GDM1 (cell line): ENCODE data around the gene EMC10.

Source experiments
- DNase-seq: peaks from one replicate; lab custom pipeline; 2025; lab: John Stamatoyannopoulos, UW

Gene EMC10

DNA sequence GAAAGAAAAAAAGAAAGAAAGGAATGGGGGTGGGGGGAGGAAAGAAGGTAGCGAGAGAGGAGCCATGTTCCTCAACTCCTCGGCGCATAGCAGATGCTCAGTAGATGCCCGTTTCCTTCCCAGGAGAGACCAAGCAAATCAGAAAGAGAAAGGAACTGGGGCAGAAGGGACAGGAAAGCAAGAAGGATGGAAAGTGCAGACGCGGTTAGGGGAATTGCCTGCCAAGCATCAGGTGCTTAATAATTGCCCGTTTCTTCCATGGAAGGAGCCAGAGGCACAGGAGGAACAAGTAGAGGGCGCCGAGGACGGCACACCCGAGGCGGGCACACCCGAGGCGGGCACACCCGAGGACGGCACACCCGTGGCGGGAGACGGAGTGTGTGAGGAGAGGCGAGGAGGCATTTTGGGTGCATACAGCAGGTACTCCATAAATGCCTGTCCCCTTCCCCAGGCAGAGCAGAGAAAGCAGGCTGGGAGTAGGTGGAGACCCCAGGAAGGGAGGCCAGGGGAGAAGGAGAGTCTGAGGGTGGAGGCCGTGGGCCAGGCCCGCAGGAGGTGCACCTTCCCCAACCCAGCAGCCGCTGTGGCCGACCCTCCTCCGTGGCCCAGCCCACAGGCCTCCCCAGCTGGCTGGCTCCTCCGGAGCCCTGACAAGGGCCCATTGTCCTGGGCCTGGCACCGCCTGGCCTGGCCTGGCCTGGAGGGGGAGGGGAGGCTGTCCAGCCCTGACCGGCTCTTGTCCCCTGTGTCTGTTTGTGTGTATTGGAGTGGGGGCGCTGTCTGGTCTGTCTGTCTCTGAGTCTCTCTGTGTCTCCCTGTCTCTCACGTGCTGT lies 20.1 kb downstream of the EMC10 start:
- no peak for DNase-seq

DNA sequence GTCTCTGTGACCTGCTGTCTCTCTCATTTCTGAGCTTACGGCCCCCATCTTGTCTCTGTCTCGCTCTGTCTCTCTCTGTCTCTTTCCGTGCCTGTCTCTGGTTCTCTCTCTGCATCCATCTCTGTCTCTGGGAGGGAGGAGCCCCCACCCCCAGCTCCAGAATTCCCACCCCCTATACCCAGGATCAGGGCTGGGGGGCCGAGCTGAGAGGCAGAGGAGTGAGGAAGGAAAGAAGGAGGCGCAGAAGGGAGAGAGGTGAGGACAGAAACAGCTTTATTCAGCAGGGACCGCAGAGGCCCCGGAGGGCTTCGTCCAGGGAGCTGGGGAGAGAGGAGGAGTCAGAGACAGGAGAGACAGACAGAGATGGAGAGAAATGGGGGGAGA lies 20.7 kb downstream of the EMC10 start:
- no peak for DNase-seq

DNA sequence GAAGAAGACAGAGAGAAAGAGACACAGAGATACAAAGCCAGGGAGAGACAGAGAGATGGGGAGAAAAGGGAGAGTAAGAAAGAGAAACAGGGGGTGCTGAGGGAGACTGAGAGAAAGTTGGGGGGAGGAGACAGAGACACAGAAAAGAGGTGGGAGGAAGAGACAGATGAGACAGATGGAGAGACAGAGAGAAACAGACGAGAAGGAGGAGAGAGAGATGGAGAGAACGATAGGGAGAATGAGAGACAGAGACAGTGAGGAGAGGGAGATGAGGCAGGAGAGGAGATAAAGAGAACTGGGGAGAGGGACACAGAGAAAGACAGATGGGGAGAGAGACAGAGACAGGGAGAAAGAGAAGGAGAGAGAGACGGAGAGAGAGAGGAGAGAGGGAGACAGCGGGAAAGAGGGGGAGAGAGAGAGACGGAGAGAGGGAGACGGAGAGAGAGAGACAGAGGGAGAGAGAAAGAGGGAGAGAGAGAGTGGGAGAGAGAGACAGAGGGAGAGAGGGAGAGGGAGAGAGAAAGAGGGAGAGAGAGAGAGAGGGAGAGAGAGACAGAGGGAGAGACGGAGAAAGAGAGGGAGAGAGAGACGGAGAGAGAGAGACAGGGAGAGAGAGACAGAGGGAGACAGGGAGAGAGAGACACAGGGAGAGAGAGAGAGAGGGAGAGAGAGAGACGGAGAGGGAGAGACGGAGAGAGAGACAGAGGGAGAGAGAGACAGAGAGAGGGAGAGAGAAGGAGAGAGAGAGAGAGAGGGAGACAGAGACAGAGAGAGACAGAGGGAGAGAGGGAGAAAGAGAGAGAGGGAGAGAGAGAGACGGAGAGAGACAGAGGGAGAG lies 22.1 kb downstream of the EMC10 start:
- no peak for DNase-seq

DNA sequence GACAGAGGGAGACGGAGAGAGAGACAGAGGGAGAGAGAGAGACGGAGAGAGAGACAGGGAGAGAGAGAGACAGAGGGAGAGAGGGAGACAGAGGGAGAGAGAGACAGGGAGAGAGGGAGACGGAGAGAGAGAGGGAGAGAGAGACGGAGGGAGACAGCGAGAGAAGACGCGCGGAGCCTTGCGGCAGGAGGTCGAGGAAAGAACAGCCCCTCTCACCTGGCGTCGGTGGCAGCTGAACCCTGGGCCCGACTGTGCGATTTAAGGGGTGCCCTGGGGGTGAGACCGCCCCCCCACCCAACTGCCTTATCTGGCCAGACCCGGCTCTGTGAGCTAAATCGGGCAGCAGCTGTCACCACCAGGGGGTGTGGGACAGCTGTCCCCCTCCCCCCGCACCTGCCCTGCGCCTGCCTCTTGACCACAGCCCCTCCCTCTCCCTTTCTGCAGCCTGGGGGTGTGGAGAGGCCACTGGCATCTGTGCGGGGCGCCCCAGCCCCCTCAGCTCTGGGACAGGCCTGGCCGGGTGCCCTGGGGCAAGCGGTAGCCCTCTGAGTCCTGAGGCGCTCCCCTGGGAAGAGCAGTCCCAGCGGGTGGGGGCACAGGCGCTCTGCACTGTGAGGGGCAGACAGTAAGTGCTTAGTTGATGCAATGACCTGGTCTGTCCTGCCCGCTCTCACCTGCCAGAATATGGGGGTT lies 23.9 kb downstream of the EMC10 start:
- DNase-seq: no peak

DNA sequence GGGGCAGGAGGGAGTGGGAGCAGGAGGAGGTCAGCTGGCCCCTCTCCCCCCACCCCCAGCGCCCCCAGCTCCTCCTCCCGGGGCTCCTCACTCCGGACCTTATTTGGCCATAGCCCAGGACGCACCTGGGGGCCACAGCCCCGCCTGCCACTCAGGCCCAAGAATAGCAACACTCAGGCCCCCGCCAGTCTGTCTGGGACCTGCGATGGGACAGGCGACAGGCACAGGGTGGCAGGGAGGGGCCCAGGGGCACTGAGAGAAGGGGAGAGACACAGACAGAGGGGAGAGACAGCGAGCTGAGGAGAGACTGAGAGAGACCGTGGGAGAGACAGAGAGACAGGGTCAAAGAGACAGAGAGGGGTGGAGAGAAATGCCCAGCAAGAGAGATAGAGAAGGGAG lies 24.4 kb downstream of the EMC10 start:
- DNase-seq: no peak

DNA sequence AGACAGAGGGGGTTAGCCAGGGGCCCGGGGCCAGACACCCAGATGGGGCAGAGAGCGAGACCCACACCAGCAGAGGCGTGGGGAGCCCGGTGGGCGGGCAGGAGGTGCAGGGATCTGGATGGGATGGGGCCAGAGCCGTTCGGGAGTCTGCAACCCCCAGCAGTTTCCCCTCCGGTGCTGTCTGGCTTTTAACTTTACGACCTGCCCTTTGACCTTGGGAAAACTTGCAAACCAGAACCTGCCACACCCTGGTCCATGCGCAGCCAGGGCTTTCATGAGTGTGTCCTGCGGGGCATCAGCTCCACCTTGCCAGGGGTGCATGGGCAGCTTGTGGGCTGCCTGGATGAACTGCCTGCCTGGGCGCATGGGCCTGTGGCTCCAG lies 24.9 kb downstream of the EMC10 start:
- no peak for DNase-seq

DNA sequence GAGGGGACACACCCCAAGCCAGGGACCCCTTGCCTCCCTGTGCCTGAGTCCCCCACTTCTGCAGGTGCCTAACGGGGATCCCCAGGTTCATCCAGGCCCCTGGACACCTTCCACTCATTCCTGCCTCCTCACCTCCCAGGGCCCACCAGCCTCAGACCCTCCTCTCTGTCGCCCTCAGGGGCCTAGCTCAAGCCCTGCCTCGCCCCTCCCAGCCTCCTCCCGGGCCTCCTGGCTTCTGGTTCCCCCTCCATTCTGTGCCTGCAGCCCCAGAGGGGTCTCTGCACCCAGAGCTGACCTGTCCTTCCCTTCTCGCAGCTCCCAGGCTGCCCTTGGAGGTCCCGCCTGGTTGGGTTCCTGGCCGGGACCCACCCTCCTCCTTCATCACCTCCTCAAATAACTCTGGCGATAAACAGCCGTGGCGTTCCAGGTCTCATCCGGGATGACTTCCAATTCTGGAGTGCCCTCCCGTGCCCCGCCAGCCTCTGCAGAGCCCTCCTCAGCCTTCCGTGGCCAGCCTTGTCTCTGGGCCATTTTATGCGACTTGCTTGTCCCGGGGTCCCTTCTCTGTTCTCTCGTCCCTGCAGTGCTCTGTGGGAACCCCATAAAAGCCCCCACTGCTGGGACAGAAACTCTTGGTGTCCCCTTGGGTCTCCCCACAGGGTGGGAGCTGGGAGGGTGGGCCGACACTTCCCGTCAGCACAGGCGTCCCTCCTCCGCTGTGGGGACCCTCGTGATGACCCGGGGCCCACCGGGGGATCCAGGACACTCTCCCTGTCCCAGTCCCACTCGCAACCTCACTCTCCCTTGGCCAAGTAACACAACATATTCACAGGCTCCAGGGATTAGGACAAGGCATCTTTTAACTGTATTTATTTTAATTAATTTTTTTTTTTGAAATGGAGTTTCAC lies 25.5 kb downstream of the EMC10 start:
- DNase-seq: no peak

DNA sequence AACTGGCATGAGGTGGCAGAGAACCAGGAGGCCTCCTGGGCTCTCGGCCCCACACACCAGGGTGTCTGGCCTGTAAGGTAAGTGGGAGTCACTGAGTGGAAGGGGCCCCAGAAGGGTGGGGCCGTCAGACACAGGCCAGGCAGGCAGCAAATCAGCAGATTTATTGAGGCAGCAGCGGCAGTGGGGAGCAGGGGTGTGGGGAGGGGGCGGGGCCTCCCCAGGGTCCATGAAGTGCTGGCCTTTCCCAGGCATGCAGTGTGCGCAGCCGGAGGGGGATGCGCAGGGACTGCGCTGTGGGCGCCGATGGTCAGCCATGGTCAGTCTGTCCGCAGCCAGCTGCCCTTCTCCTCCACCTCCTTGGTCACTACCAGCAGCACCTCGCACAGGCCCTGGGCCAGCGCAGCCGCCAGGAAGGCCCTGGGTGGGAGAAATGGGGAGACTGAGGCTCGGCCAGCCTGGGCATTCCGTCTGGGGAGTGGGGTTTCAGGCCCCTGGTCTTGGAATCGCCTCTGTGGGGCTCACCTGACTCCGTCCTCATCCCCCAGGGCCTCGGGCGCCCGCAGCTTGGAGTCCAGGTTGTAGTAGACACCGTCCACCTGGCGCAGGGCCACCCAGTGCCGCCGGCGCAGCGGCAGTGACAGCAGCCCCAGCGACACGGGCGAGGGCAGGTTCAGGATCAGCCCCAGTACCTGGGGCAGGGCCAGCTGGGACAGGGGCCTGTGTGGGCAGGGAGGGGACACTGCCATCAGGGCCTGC lies 29.7 kb downstream of the EMC10 start:
- no peak for DNase-seq

DNA sequence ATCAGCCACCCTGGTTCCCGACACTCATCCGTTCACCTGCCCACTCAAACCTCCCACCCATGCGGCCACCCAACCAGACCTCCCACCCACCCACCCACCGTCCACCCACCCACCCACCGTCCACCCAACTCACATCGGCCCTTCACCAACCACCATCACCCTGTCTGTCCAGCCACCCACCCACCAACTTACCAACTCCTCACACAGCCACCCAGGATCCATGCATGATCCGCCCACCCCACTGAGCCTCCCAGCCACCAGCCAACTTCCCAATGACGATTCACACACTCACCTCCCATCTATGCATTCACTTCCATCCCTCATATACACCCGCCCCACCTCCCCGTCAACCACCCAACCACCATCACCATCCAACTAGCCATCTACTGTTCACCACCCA lies 30.4 kb downstream of the EMC10 start:
- DNase-seq: no peak

DNA sequence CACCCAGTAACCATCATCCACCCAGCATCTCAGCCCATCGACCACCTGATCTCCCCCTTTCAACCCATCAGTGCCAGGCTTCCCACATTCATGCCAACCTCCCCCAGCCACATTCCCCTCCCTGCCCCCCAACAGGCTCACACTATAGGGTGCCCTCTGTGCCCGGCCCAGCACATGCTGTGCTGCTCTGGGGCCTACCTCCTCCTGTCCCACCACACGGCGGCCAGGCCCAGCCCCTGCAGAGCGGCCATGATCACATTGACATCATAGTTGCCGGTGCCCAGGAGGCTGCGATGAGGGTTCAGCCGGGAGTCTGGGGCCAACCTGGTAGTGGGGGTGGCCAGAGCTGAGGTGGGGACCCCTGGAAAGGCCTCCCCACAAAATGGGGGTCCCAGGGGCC lies 31.1 kb downstream of the EMC10 start:
- DNase-seq: no peak

DNA sequence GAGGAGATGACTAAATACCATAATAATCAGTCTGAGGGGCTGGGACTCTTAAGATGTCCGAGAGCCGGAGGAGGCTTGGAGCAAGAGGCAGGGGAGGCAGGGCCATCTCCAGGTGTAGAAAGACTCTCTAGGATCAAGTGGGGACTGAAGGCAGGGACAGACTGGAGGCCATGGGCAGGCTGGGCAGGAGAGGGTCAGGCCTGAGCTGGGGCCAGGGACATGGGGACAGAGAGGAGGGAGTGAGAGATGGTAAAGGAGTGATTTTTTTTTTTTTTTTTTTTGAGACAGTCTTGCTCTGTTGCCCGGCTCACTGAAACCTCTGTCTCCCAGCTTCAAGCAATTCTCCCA lies 32.5 kb downstream of the EMC10 start:
- DNase-seq: no peak

DNA sequence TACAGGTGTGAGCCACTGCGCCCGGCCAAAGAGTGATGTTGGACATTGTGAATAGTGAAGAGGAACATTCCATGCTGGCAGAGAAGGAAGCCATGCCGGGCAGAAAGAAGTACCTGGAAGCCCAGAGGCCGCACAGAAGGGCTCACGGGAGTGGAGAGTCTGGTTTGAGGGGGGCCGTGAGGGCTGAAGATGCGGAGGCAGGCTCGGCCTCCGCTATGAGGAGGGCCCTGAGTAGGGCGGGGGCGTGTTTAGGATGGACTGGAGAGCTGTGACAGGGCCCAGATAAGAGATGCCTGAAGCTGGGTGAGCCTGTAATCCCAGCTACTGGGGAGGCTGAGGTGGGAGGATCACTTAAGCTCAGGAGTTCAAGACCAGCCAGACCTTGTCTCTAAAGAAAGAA lies 33.1 kb downstream of the EMC10 start:
- DNase-seq: no peak

DNA sequence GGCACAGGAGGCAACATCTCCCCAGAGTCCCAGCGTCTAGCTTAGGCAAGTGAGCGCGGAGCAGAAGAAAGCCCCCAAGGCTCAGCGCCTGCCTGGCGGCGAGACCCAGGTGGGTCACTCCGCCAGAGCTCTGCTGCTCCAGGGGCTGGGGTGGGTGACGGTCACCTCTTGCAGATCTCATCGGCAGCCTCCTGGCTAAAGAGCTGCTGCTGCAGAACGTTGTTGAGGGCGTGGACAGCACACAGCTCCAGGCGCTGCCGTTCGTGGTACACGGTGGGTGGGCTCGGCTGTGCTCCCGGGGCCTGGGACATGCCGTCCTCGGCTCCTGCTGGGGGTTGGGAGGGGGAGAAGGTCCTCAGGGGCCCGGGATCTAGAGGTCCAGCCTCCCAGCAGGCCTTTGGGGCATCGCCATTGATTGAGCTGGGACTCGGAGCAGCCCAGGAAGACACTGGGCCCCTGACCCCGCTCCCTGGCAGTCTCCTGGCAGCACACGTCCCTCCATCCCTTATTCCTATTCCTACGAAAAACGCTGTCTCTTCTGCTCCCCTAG lies 33.9 kb downstream of the EMC10 start:
- DNase-seq: no peak

DNA sequence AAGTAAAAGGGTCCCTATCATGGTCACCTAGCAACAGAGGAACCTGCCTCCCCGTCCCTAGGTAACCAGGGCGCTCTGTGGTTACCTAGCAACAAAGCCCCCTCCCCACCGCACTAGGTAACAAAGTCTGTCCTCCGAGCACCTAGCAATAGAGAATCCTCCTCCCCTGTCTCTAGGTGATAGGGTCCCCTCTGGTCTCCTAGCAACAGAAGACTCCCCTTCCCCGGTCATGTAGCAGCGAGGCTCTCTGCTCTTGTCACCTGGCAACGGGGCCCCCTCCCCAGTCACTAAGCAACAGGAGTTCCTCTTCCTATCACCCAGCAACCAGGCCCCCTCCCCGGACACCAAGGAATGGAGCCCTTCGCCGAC lies 34.4 kb downstream of the EMC10 start:
- DNase-seq: no peak

DNA sequence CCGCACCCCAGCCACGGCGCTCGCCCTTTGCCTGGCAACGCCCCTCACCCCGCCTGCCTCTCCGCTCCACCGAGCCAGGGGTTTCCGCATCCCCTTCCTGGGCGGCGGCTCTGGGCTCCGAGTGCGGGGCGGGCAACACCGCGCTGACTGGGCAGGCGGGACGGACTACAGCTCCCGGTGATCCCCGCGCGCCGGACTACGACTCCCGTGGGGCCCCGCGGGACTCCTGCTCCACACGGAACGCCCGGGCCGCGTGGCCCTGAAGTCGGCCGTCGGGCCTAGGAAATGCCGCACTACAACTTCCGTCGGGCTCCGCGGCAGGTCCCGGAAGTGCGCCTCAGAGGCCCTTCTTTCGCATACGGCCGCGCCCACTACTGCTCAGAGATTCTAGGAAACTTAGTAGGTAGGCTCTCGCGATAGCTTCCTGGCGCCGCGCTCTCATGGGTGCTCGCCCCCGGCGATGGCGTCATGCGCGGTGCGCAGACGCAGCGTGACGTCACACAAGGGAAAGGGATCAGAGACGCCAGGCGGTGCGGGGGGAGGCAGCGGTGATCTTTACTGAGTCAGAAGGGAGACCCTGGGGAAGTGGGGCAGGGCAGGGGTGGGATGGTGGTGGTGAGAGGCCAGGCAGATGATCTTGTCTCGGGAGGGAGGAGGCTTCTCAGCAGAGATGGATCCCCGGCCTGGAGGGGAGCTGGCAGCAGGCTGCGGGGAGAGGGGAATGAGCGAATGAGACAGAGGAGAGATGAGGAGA lies 34.9 kb downstream of the EMC10 start, which contains the start of gene JOSD2:
JOSD2 (minus strand) TSS at position 123 of the 754 bp plus-strand sequence. CDS start 760 bp downstream, outside the sequence.
- DNase-seq: peak; percentile 99

DNA sequence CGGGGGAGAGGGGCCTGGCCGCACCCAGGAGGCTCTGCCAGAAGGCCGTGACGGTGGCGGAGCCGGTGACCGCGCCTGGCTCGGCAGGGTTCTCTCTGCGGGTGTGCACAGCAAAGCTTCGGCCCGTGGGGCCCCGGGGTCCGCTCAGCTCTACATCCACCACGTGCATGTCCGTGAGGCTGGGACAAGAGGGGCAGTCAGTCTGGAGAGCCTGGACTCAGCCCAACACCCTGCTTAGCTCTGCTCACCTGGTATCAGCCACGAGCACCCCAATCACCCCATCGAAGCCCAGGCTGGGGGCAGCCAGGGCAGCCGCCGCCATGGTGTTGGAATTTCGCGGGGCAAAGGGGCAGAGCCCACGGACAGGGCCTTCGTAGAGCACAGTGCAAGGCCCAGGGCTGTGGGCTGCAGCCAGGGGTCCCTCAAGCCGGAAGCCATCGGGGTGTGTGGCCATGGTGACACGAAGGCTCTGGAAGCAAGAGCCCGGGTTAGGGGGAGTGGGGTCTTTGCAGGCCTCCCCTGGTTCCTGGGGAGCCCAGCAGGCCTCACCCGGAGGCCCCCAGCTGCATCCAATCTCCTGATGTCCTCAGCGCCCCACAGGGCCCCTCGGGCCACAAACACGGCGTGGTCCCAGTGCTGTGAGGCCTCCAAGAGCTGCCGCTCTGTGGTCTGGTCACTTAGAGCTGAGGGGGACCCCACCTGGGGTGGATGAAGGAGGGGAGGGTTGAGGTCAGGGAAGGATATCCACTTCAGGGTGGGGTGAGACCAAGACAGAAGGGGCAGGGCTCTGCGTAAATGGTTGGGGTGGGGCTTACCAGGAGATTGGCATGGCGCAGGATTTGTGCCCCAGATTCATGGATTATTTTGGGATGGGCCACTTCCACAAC lies 36.0 kb downstream of the EMC10 start:
- no peak for DNase-seq

DNA sequence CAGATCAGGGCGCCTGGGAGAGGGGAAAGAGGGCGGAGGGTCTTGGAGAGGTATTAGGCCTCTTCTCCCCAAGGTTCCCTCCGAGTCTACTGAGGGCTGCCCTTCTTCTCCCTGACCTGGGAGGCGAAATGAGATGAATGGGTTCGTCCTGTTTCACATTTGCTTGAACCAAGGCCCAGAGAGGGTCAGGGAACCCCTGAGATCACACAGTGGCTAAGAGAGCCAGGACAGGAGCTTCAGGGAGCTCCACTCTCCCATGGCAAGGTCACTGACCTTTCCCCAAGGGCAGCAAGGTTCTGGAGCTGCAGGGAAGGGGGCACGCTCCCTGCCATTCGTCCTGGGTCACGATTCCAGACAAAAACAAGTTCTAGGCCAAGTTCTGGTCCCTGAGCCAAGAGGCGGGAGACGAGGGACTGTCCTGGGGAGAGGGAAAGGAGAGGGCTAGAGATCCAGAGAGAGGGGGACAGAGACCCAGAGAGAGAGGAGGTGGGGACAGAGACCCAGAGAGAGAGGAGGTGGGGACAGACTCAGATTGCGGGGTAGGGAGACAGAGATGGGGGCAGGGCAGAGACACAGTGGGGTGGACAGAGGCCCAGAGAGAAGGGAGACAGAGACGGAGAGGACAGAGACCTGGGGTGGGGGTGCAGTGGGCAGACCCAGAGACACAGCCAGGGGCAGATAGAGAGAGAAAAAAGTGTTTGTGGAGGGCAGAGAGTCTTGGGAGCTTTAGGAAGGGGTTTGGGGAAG lies 36.9 kb downstream of the EMC10 start:
- no peak for DNase-seq

DNA sequence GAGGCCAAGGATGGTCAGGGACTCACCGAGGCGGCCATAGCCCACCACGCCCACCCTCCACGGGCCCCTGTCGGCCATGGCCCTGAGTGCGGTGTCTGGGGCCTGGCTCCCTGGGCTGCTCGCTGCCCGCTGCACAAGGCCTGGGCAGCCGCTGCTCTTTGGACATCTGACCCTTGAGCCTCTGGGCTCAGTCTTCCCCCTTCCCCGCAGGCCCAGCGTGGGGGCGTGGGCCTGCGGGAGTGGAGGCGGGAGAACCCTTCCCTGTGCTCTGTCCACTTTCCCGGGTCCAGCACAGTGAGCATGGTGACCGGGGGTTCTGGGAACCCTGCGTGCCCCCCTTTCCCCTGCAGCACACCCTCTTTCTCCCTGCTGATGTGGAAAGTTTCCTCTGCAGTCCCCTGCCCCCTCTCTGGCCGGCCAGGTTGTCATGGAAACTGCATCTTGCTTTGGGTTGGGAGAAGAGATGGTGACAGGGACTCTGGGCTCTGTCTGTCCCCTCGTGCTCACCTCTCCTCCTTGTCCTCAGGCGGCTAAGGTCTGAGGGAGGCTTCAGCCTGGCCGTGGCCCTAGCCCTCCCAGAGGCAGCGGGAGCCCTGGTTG lies 37.5 kb downstream of the EMC10 start, which contains the start of gene ASPDH:
ASPDH (minus strand) TSS at position 168 of the 600 bp plus-strand sequence; CDS start at position 78, 90 bp downstream.
- no peak for DNase-seq
